ENCODE measurements around the gene MRGPRD. TPM values are rescaled to one million over a fixed set of nuclear protein-coding genes. Genes with fewer than 3 reads are reported as not detected.

Gene MRGPRD
- total and polyA plus RNA-seq, 9 donors, result not detected

DNA sequence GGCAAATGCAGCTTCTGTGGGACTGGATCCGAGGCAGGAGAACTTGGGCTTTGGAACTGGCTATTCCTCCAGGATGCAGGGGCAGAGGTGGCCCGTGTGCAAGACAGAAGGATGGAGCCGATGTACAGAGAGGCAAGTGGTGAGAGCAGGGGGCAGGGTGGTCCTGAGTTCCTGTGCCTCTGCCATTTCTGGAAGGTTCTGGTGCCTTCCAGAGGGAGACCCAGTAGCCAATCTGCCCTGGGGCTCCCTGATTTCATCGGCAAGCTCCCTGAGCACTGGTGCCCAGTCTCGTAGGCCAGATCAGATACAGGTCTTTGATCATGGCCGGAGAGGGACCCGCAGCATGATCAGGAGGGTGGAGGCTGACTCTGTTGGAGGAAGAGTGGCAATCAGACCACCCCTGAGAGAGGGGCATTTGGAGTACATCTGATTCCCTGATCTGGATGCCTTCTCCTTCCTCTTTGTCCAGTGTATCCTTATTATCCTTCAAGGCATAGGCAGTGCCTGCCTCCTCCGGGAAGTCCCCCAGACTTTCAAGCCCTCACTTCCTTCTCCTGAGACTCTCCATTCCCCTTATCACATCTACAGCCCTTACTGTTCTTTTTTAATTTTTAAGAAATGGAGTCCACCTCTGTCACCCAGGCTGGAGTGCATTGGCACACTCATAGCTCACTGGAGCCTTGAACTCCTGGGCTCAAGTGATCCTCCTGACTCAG, 9.7 kb downstream of the MRGPRD start:
- peak in 2 of 5 donors; percentile 3 to 5 for DNase-seq
- Histone ChIP-seq H3K9me3 (no peaks in the 10 kb centered on the region), H3K4me1 (ENCODE audit: insufficient read depth) (no peaks in the 10 kb centered on the region), H3K36me3 (no peaks in the 10 kb centered on the region), H3K27me3 (no peaks in the 10 kb centered on the region), H3K27ac (no peak overlapping the region), H3K4me3 (no peak overlapping the region)
- 83 to 89% (median 86%) methylated on average over 8 of the region's 8 CpGs for WGBS, 3 donors
- intact Hi-C loops (cut with DNase I), result no loop called here
- TF ChIP-seq, protein P1, sequence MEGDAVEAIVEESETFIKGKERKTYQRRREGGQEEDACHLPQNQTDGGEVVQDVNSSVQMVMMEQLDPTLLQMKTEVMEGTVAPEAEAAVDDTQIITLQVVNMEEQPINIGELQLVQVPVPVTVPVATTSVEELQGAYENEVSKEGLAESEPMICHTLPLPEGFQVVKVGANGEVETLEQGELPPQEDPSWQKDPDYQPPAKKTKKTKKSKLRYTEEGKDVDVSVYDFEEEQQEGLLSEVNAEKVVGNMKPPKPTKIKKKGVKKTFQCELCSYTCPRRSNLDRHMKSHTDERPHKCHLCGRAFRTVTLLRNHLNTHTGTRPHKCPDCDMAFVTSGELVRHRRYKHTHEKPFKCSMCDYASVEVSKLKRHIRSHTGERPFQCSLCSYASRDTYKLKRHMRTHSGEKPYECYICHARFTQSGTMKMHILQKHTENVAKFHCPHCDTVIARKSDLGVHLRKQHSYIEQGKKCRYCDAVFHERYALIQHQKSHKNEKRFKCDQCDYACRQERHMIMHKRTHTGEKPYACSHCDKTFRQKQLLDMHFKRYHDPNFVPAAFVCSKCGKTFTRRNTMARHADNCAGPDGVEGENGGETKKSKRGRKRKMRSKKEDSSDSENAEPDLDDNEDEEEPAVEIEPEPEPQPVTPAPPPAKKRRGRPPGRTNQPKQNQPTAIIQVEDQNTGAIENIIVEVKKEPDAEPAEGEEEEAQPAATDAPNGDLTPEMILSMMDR (IDR thresholded peaks at IDR 0.05), result no peak
- TF ChIP-seq EP300 (IDR thresholded peaks at IDR 0.05) (no peak), POLR2A (IDR thresholded peaks at IDR 0.05) (no peak)

DNA sequence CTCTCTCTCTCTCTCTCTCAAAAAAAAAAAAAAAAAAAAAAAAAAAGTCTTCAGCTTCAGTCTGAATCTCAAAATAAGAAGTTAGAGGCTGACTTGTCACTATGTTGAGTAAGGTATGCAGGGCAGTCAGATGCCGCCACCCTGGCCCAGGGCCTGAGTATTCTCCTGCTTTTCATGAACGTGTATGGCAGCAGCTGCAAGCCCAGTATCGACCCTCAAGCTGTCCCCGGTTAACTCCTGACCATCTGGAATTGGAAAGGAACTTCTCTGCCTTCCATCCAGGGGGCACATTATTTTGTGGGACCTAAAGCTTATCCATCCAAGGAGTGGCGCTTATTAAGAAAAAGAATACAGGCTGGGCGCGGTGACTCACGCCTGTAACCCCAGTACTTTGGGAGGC, 11.4 kb downstream of the MRGPRD start:
- Histone ChIP-seq H3K4me1 (ENCODE audit: insufficient read depth) (no peaks in the 10 kb centered on the region), H3K9me3 (no peaks in the 10 kb centered on the region), H3K4me3 (no peak overlapping the region), H3K36me3 (no peaks in the 10 kb centered on the region), H3K27me3 (no peaks in the 10 kb centered on the region), H3K27ac (no peak overlapping the region)
- TF ChIP-seq POLR2A (IDR thresholded peaks at IDR 0.05) (no peak), EP300 (IDR thresholded peaks at IDR 0.05) (no peak)
- TF ChIP-seq, protein P1 (IDR thresholded peaks at IDR 0.05), result no peak
- intact Hi-C loops (cut with DNase I), result no loop called here
- DNase-seq, result peak in 1 of 5 donors; percentile 2
- 59 to 64% (median 60%) methylated on average over 8 of the region's 8 CpGs for WGBS, 3 donors

GRCh38 chr11:68968306-68969250, 12.2 kb downstream of the MRGPRD start:
- no peaks in the 10 kb centered on the region for H3K4me1 ChIP-seq (ENCODE audit: insufficient read depth)

More at GRCh38 chr11:68968306-68969250, 12.2 kb downstream of the MRGPRD start:
- intact Hi-C loops (cut with DNase I), result no loop called here
- 52 to 58% (median 54%) methylated on average over 29 of the region's 29 CpGs for WGBS, 3 donors
- DNase-seq, result no peak
- H3K27ac ChIP-seq, result no peak overlapping the region
- TF ChIP-seq EP300 (IDR thresholded peaks at IDR 0.05) (no peak), POLR2A (IDR thresholded peaks at IDR 0.05) (no peak)
- TF ChIP-seq, protein P1 (IDR thresholded peaks at IDR 0.05), result no peak
- no peaks in the 10 kb centered on the region for H3K36me3 ChIP-seq
- no peak overlapping the region for H3K4me3 ChIP-seq
- no peaks in the 10 kb centered on the region for H3K9me3 ChIP-seq
- H3K27me3 ChIP-seq, result no peaks in the 10 kb centered on the region
